Measurements from ENCODE around the gene CYB5A.
"Not testable (repeated sequence)": the region's sequence is repeated elsewhere in the genome, so short reads cannot be mapped to it uniquely, and the experiment has no call there.

CYB5A gene, protein sequence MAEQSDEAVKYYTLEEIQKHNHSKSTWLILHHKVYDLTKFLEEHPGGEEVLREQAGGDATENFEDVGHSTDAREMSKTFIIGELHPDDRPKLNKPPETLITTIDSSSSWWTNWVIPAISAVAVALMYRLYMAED

DNA sequence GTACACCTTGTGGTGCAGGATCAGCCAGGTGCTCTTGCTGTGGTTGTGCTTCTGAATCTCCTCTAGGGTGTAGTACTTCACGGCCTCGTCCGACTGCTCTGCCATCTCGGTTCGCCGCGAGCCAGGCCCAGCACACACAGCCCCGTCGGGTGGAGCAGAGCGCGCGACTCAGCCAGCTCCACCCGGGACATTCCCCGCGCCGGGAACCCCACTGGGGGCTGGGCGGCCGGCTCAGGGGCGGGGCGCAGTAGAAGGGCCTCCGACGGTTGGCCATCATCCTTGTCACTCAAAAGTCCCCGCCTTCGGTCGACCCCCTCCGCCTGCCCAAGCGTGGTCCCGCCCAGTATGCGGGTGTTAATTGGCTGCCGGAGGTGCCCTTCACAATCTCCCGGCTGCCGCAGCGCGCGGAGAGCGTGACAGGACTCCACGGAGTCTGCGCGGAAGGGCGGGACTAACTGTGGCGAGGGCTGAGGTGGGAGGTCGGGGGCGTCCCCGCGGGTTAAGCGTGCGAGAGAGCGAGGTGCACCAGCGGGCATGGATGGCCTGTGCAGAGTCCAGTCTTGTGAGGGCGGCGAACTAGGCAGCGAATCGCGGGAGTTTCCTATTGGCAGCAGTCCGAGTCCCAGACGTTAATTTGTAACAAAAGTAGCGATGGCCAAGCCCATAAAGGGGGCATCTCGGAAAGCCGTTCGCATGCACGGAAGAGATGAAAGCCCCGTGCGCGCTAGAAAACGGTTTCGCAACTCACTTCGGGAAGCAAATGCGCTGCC lies at the start of gene CYB5A:
CYB5A (minus strand) TSS at position 193 of the 770 bp plus-strand sequence; CDS start at position 105, 88 bp downstream.
- peak; percentile 98 for DNase-seq

DNA sequence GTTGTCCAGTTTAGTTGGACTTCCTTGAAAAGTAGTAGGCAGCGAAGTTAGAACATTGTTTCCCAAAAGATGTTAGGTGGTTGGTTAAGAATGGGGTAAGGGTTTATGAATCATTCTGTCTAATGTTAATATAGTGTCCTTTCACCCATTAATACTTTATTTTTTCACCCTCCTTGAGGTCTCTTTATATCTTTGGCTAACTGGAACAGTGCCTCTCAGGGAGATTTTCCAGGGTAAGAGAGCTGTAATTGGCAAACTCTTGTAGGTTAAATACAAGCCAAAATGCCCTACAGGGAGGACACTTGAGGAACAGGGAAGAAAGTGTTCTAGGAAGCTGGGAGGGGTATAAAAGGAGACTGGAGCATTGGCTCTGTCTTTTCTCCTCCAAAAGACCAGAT lies 46.1 kb upstream of the CYB5A start:
- DNase-seq: no peak

DNA sequence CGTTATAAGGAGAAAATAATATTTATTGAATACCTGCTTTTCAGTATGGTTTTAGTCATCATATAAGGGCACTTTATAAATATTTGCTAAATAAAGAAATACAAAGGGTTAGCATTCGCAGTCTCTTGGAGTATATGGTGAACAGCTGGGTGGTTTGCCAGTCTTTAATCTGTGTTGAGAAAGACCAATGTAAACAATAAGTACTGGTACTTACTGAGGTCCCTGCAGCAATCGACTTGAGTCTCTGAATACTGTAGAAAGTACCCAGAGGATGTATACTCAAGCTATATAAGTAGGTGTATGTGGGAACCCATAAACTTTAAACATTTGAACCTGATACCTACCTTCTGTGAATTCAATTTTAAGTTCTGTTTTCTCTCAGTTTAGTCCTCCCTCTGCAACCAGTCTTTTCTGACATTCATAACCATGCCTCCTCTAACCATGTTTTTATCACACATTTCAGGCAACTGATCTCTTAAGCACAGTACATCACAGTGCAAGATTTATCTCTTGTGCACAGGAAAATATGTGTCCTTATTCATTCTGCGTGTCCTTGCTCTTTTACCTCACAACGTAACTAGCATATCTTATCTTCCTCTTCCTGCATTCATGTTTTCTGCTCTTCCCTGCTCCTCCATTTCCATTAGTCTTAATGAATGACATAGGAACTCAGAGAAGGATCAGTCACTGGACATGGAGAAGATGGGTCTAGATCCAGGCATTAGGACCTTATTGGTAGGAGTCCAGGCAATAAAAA lies 45.6 kb upstream of the CYB5A start:
- no peak for DNase-seq

DNA sequence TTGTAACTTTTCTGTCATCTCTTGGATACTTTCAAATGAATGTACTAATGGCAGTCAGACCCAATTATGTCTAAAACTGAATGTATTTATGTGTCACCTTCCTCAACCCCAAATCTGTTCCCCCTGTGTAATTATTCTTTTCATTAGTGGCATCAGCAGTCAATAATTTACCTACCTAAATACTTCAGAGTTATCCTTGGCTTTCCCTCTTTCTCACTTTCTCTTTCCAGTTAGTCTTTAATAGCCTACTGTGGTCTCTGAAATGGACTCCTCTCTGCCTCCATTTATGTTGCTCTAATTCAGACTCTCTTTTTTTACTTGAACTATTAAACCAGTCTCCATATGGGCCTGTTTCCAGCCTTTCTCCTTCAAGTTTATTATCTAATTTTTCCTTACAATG lies 44.9 kb upstream of the CYB5A start:
- DNase-seq: no peak

DNA sequence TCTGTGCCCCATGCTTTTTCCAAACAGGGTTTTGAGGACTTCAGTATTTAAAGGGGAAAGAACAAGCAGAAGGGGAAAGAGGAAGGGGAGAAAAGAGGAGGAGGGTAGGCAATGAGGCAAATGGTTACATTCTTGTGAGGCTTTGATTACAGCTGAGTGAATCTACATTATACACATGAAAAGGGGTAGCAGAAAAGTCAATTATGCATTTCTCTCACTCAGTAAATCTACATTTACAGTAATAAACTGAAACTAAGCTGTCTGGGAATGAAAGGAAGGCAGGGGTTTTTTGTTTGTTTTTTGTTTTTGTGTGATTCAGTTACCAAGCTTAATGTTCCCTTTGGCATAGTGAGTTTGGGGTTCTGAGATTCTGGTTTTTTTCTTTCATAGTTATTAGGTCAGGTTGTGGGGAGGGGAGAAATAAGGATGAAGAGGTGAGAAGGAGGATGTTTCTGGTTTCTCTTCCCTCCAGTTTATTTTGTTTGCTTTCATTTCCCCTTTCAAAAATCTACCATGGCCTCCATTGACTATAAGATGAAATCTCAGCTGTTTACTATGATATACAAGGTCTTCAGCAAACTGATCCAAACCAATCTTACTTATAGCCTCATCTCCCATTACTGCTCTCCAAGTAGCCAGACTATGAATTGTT lies 42.6 kb upstream of the CYB5A start:
- no peak for DNase-seq

DNA sequence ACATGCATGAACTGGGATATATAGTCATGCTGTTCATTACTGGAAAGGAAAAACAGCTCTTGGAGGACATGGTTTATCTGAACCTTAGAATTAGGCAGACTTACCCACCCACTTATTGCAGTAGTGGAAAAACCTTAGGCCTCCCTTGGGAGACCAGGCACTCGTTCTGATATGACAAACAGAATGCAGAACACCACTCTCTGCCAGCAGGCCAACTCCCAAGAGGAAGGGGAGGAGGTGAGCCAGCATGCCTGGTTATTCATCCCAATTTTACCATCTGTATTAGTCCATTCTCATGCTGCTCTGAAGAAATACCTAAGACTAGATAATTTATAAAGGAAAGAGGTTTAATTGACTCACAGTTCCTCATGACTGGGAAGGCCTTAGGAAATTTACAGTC lies 41.3 kb upstream of the CYB5A start:
- no peak for DNase-seq

DNA sequence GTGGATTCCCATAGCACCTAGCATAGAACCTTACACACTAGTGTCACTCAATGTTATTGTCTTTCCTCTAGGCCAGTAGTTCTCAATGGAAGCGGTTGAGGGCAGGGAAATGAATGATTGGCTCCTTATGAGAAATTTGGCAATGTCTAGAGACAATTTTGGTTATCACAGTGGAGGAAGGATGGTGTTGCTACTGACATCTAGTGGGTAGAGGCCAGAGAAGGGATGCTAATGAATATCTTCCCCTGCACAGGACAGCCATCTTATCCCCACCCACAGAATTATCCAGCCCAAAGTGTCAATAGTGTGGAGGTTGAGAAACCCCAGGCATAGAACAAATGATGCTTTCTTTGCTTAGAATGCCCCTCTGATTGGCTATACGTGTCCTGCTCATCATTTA lies 39.6 kb upstream of the CYB5A start:
- no peak for DNase-seq

DNA sequence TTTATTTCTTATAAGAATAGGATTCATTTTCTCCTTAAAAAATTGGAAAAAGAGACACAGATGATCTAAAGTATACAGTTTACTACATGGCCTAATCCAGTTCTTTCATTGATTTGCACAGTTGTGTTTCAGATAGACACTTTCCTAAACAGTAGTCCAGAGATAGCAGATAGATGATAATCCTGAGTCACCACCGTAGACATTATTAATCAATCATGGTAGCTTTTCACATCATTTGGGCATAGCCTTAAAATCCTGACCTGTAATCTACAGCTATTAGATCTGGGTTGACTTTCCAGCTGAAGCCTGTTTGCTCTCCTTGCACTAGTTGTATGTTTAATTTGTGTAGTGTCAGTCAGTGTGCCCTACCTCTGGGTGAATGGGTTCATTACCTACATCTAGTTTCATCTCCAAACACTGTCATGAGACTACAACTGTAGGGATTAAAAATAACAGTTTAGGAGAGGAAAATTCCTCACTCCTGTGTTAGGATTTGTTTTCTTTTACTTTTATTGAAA lies 38.0 kb upstream of the CYB5A start:
- DNase-seq: no peak

DNA sequence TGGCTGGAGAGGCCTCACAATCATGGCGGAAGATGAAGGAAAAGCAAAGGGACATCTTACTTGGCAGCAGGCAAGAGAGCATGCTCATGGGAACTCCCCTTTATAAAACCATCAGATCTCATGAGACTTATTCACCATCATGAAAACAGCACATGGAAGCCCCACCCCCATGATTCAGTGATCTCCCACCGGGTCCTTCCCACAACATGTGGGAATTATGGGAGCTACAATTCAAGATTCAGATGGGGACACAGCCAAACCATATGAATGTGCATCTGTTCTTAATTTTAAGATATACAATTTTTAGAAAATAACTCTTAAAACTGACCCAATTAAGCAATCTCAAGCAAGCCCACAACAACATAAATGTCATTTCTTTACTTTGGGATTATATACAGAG lies 36.4 kb upstream of the CYB5A start:
- no peak for DNase-seq

DNA sequence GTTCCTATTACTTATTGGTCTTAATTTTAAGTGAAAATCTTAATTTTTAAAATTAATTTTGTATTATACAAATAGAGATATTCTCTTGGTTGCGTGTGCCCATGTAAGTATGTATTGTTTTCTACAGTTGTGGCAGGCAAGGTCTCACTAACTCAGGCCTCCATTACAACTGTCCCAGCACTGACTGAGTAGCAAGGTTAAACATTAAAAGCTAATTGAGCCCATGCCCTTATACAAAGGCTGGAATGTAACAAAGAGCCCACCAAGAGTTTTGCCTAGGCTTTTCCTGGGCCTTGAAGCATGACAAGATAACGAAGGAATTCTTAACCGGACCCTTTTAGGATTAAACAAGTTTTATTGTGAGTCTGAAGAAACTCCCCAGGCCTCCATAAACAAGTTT lies 35.0 kb upstream of the CYB5A start:
- not testable (repeated sequence) for DNase-seq

DNA sequence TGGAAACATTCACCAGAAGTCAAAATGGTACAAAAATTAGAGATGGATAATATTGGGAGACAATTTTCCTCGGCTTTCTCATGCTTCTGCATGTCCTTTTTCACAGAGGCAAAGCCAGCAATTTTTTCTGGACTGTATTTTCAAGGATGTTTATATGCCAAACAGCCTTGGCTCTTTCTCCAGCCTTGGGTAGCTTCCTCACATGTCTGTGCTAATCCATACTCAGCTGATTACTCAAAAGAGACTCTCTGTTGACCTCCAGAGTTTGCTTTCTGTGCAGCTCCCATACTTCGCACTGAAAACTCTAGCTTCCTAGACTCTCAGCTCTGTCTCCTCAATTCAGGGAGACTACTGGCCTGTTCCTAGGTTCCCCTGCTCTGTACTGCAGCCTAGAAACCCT lies 34.5 kb upstream of the CYB5A start:
- no peak for DNase-seq

DNA sequence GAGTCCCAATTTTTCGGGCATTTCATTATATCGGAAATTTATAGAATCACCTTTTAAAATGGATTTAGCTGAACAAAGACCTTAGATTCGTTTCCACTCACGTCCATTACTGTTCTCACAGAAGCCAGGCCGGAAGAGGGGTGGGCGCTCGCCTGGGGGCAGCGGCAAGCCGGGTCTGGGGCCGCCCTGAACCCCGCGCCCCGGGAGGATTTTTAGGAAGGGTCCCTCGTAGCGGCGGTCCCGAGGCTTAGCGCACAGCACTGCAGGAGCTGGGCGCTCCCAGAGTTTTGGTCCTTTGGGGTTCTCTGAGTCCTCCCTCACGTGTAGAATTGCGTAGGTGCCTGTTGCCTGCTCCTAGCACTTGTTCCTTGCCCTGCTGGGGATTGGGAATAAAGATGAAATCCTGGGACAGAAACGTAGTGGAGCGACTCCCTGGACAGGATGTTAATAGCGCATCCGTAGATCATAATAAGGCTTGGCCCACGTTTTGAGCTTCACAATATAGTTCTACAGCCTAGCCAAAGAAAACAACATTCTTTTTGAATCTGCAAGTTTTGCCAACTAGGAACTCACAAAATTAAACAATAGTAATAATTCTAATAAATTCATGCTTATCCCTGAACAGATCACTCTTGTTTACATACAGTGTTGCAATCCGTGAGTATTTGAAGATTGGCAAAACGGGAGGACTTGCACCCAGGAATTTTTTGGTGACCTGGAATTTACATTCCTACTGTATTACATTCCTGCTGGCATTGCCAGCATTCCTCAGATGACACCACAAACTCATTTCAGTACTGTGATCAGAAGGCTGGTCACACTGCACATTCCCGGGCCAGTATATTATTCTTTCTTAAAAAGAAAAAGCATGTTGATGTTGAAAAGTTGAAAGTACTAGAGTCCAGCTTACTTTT lies 24.8 kb upstream of the CYB5A start:
- DNase-seq: no peak

DNA sequence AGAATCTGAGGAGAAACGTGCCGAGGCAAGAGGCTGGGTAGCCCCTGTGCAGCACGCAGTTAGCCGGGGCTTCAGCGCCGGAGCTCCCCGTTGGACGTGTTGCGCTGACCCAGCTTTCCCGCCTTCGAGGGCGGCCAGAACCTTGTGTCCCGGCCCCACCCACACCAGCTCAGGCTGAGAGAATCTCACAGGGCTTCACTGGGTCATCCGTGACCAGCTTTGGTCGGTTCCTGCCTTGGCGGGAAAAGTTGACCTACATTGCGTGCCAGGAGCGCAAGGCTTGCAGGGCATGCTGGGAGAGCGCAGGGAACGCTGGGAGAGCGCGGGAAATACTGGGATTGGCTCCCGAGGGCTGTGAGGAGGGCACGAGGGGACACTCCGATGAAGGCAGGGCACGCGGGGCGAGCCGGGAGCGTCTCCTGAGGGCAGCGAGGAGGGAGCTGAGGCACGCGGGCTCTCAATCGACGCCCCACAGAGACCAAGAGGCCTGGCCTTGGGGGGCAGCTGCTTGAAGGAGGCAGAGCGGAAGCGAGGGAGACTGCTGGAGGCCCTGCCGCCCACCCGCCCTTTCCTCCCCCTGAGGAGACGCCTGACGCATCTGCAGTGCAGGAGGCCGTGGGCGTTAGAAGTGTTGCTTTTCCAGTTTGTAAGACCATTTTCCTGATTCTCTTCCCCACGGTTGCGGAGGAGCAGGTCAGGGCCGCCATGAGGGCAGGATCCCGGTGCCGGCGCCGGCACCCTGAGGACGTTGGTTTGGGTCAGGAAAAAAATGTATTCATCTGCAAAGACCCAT lies 23.9 kb upstream of the CYB5A start, which contains the start of gene C18orf63:
C18orf63 (plus strand) TSS at position 376 of the 793 bp plus-strand sequence. CDS start 2,027 bp downstream, outside the sequence.
- no peak for DNase-seq

DNA sequence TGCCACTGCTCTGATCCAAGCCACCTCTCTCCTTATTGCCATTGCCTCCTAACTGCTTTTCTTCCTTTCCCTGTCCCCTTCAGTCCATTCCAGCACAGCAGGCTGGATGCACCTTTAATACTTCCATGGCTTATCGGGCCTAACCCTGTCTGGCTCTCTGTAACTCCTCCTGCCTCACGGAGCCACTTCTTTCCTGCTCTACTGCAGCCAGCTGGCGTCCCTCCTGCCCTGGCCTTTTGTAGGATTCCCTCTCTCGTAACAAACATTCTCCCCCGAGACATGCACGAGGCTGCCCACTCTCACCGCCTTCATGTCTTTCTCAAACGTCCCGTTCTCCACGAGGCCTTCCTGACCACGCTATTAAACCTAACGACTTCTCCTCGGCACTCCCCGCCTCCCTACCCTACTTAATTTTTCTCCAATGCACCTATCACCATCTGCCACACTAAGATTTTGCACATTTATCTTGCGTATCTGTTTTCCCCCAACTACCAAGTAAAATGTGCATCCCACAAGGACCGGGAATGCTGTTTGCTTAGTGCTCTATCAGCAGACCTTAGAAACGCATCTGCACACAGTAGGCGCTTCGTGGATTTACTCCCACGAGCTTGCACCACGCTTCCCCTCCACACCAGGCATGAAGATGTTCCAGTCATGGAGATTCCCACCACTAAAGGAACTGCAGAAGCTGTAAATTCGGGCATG lies 23.1 kb upstream of the CYB5A start:
- no peak for DNase-seq

DNA sequence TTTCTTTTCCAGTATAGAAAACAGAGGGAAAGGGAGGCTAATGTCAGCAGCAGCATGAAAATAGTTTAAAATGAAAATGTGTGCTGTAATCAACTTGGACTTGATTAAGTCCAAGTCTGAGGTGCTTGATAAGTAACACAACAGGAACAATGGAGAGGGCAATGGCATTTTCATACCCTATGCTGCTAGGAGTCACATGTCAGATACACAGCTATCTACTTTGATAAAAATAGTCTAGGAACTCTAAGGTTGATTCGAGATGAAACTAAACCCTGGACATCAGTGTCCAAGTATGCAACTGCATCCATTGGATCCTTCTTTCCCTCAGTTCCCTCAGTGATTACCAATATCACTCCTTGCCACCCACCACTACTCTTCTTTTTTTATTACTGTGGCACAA lies 19.2 kb upstream of the CYB5A start:
- no peak for DNase-seq

DNA sequence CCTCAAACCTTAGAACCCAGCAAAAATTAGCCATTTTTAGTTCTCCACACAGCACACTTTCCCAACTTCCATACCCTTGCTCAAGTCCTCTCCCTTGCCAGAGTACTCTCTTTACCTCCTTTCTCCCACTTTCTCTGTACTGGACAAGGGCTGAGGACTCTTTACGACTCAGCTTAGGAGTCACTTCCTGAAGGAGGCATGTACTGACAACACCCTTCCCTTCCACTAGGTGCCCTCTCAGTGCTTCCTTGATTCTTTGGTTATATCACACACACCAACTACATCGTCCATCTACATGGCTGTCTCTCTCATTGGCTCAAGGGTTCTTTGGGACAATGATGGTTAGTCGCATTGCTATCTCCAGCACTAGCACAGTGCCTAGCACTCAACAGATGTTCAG lies 18.6 kb upstream of the CYB5A start:
- DNase-seq: no peak

DNA sequence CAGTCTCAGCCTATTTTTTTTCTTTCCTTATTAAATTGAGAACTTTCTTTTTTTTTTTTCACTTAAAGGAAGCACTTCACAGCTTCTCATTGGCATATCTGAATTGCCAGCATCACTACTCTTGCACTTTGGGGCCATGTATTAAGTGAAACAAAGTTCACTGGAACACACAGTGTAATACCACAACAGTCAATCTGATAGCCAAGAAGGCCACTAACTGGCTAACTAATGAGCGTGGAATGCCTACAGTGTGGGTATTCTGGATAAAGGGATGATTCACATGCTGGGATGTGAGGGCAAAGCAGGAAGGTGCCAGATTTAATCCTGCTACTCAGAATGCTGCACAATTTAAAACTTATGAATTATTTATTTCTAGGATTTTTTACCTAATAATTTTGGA lies 12.2 kb upstream of the CYB5A start:
- DNase-seq: no peak

DNA sequence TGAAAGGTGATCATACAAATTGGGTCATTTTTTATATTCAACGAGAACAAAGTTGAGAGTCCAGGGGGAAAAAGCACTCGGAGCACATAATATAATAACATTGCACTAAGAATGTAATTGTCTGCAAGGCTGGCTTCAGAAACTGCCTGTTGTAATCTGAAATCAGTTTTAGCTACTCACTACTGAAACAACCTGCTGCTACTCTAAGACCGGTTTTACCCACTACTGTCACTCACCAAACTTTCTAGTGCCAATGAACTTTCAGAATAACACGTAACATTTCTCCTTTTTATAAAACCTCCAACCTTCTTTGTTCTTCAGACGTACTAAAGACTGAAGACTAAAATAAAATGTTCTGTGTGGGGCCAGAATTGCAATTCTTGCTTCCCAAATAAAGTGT lies 11.5 kb upstream of the CYB5A start:
- DNase-seq: no peak

DNA sequence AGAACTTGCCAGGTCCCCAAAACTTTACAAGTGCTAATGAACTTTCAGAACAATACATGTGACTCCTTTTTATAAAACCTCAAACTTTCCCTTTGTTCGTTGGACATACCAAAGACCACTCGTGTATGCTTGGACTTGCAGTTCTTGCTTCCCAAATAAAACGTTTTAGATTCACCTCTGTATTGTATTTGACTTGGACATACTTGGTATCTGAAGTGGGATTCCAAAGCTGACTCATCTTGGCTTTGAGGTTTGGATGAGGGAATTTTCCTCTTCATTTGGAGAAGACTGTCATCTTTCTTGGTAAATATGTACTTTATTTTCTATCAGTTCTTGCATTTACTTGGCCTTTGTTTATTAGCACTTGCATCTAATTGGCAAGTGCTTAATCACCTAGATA lies 8.0 kb upstream of the CYB5A start:
- no peak for DNase-seq

DNA sequence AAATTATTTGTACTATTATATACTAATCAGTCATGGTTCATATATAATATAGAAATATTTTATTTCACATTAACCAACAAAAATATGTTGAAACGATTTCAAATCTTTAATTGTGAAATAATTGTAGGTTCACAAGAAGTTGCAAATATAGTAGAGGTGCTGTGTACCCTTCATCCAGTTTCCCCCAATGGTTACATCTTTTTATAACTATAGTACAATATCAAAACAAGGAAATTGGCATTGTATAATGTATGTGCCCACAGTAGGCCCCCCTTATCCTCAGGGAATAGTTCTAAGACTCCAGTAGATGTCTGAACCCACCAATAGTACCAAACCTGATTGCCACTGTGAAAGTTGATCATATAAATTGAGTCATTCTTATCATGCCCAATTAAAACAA lies 7.4 kb upstream of the CYB5A start:
- no peak for DNase-seq

DNA sequence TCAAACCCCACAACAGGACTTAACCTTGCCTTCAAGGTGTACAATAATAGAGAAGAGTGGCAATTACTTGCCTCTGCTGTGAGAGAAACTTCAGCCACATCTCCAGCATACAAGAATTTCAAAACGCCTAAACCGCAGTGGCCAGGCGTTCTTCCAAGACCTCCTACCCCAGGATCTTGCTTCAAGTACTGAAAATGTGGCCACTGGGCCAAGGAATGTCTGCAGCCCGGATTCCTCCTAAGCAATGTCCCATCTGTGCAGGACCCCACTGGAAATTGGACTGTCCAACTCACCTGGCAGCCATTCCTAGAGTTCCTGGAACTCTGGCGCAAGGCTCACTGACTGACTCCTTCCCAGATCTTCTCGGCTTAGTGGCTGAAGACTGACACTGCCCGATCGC lies 2.8 kb upstream of the CYB5A start:
- no peak for DNase-seq

Measured in activated T-cell treated with anti-CD3 and anti-CD28 coated beads for 4 hours (primary cell).